GM20000 (cell line): ENCODE measurements around the gene NR2F1-AS1.

Experiments used
- DNase-seq: peaks from one replicate; pipeline ENCODE4 v3.0.0; 2012; ENCODE audit warnings: low spot score
- CTCF ChIP-seq: IDR thresholded peaks from 2 replicates; pipeline ENCODE4 v1.5.1; 2012; ENCODE audit warnings: mild to moderate bottlenecking, control low read depth; ENCODE audit errors: extremely low read depth, missing control alignments

The NR2F1-AS1 gene

GRCh38 chr5:93577854-93578812, 2.9 kb downstream of the NR2F1-AS1 start:
- TF ChIP-seq CTCF: no peak
- DNase-seq: peak; percentile 10

GRCh38 chr5:93576994-93577853, 3.8 kb downstream of the NR2F1-AS1 start:
- TF ChIP-seq CTCF: no peak
- DNase-seq: peak; percentile 8

GRCh38 chr5:93575461-93576414, 5.3 kb downstream of the NR2F1-AS1 start:
- DNase-seq: peak; percentile 9
- TF ChIP-seq CTCF: no peak

- TF ChIP-seq CTCF: no peak
- DNase-seq: peak; percentile 6
Measured at GRCh38 chr5:93574491-93575305, 6.3 kb downstream of the NR2F1-AS1 start.

- DNase-seq: peak; percentile 14
- TF ChIP-seq CTCF: no peak
Measured at GRCh38 chr5:93573354-93574351, 7.4 kb downstream of the NR2F1-AS1 start.
